GM19351 (cell line): ENCODE measurements around the gene MAEL.
"Not testable (repeated sequence)": the region's sequence is repeated elsewhere in the genome, so short reads cannot be mapped to it uniquely, and the experiment has no call there.

Experiments used
- ATAC-seq: cut with Tn5 transposase; IDR thresholded peaks from one replicate; pipeline ENCODE4 v1.9.1; 2021; ENCODE audit warnings: mild to moderate bottlenecking, moderate library complexity; ENCODE audit not compliant: unreplicated experiment

Gene MAEL

DNA sequence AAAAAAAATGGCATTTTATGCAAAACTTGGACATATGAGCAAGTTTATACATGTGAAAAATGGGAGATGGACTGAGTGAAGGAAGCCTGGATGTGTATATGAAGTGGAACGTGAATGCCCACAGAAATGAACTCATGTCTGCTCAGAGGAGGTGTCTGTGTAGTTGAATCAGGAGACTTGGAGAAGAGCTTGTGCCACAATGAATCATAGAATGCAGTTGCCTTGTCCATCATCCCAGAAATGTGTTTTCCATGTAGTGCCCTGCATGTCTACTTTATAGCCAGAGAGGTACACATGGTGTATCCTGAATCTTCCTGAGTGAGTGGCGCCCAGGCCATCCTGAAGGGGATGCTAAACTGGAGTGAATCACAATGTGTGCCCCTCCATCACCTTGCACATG, 11.1 kb upstream of the MAEL start:
- no peak for ATAC-seq

DNA sequence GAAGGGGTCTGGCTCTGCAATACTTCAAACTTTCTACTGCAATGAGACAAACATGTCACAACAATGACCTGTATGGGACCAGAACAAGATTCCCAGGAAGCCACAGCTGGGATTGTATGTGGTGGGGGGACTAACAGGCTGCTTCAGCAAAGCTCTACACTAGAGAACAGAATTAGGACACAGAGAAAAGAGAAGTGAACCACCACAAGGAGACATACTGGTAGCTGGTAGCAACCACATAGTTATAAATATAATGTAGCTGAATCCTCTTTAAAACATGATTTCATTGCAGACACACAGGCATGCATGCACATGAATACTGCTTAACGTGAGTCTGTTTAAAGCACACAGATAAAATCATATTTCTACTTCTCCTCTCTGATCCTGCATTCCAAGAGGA, 10.3 kb upstream of the MAEL start:
- peak; percentile 56 for ATAC-seq

- no peak for ATAC-seq
Measured at GRCh38 chr1:166980383-166980782, 8.7 kb upstream of the MAEL start.

- no peak for ATAC-seq
Measured at GRCh38 chr1:166980818-166981217, 8.3 kb upstream of the MAEL start.

DNA sequence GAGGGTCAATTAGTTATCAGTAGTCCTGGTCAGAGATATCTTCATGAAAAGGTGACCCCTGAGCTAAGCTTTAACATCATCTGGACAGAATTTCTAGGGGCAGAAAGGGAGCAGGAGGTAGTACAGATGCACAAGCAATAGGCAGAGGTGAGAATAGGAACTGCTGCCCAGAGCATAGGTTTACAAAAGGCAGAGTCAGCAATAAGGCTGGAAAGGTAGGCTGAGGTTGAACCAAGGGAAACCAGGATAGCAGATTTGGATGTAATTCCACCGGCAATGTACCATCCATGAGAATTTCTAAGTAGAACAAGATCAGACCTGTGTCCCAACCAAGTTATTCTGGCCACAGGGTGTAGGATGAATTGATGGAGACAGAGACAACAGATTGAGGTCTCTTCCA, 7.5 kb upstream of the MAEL start:
- no peak for ATAC-seq

DNA sequence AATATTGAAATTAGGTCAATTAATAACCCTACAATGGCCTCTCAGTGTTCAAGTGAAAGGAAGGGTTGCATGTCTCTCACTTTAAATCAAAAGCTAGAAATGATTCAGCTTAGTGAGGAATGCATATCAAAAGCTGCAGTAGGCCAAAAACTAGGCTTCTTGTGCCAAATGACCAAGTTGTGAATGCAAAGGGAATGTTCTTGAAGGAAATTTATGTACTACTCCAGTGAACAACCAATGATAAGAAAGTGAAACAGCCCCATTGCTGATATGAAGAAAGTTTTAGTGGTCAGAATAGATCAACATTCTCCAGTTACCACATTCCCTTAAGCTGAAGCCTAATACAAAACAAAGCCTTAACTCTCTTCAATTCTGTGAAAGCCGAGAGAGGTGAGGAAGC, 10.0 kb downstream of the MAEL start:
- ATAC-seq: peak; percentile 49

DNA sequence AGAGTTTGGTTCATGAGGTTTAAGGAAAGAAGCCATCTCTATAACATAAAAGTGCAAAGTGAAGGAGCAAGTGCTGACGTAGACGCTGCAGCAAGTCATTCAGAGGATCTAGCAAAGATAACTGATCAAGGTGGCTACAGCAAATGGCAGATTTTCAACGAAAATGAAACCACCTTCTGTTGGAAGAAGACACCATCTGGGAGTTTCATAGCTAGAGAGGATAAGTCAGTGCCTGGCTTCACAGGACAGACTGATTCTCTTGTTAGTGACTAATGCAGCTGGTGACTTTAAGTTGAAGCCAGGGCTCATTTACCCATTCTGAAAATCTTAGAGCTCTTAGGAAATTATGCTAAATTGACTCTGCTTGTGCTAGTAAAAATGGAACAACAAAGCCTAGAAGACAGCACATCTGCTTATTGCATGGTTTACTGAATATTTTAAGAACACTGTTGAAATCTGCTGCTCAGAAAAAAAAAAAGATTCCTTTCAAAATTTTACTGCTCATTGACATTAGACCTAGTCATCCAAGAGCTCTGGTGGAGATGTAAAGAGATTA, 10.5 kb downstream of the MAEL start:
- peak; percentile 85 for ATAC-seq

GRCh38 chr1:167000546-167000945, 11.5 kb downstream of the MAEL start:
- no peak for ATAC-seq

- no peak for ATAC-seq
Measured at GRCh38 chr1:167002354-167002753, 13.3 kb downstream of the MAEL start.

DNA sequence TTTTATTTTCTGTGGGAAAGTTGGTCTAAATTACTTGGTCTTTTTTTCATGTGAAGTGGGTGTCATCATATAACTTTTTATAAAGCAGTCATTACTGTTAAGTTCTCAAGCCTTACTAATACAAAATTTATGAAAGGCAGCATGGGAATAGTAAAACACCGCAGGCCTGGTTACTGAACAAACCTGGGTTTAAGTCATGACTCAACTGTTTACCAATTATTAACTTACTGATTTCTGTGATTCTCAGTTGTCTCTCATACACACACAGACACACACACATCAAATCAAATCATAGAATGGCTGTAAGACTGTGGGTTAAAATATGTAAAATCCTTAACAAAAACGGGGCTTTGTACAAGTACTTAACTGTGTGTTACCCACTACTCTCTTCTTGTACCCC, 14.6 kb downstream of the MAEL start:
- no peak for ATAC-seq

DNA sequence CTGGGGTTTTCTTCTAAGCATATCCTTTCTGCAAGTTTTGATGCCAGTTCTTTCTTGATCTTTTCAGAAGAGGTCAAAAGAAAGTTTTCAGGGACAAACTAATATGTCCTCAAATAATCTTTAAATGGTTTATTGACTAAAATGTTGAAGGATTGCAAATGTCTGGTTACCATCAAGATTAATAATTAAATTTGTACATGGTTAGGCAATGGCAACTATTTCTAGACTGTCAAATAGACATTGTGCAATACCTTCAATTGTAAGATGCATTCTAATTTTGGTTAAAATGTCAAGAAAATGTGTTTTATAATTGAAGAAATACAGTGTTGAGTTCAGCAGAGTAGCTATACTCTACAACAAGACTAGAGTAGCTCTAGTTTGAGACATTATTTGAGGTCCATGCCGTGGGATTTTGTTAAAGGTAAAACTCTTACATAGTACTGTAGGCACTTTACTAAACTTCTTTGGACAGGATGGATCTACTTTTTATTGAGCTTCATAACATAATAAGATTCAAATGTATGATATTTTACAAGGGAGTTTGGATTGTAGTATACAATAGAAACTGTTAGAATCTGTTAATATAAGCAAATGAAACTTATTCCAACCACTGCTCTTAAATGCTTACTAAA, 22.6 kb downstream of the MAEL start:
- ATAC-seq: no peak

DNA sequence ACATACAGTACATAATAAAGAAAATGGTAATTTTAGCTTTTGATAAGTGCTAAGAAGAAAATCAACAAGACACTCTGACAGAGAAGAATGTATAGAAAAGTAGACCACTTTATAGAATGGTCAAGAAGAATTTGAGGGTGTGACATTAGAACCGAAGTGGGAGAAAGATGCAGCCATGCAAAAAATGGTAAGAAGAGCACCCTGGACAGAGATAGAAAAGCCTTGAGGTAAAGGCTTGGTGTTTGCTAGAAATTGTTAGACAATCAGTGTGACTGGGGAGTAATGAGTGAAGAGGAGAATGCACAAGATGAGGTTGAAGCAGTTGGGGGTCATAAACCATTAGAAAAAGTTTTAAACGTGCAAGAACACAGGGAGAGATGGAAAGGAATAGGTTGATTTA, 23.5 kb downstream of the MAEL start:
- no peak for ATAC-seq

- no peak for ATAC-seq
Measured at GRCh38 chr1:167013108-167013929, 24.2 kb downstream of the MAEL start.

GRCh38 chr1:167016100-167016750, 27.1 kb downstream of the MAEL start:
- no peak for ATAC-seq

GRCh38 chr1:167022384-167022783, 33.3 kb downstream of the MAEL start:
- ATAC-seq: no peak

DNA sequence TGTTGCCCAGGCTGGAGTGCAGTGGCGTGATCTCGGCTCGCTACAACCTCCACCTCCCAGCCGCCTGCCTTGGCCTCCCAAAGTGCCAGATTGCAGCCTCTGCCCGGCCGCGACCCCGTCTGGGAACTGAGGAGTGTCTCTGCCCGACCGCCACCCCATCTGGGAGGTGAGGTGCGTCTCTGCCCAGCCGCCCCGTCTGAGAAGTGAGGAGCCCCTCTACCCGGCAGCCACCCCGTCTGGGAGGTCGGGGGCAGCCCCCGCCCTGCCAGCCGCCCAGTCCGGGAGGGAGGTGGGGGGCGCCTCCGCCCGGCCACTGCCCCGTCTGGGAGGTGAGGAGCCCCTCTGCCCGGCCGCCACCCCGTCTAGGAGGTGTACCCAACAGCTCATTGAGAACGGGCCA, 40.5 kb downstream of the MAEL start:
- not testable (repeated sequence) for ATAC-seq

GRCh38 chr1:167033646-167034045, 44.6 kb downstream of the MAEL start:
- ATAC-seq: no peak

- peak; percentile 100 for ATAC-seq
Measured at GRCh38 chr1:167043752-167044488, 54.8 kb downstream of the MAEL start.

DNA sequence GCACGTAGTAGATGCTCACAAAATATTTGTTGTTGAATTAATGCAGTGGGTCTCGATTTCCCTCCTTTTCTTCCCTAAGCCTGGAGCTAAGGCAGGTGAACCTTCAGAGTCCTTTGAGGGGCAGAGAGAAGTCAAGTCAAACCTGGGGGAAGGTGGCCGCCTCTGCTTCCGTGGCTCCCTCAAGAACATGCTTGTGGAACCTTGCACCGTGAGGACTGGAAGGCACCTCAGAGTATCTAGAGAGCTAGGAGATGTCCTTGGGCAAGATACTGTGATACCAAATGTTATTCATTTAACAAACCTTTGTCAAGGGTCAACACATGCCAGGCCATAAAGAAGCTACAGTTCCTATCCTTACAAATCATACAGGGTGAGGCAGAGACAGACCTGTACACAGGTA, 62.8 kb downstream of the MAEL start:
- ATAC-seq: no peak

GRCh38 chr1:167052389-167052788, 63.3 kb downstream of the MAEL start:
- ATAC-seq: no peak

DNA sequence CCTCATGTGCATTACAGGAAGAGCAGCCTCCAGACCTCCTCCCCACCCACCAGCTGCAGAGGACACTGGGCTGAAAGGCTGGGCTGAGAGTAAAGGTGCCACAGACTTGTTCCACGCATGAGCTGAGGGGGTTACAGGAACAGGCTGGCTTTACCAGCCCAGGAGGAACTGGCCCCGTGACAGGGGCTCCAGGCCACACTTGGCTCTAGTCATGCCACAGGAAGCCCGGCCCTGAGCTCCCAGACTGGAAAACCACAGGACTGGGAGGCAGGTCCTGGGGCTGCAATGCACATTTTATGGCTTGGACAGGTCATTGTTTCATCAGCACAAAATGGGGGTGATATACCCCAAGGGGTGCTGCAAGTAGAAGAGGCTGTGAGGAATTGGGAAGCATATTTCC, 65.5 kb downstream of the MAEL start:
- ATAC-seq: no peak
